Activated CD4-positive, alpha-beta T cell treated with anti-CD3 and anti-CD28 coated beads for 48 hours (primary cell): Measurements from ENCODE around the gene FLOT2.
A peak's percentile ranks its signal among the peaks of the same experiment; 100 is the strongest.
"Not testable (repeated sequence)": the region's sequence is repeated elsewhere in the genome, so short reads cannot be mapped to it uniquely, and the experiment has no call there.

ENCODE experiments used
- DNase-seq: peaks from one replicate; pipeline ENCODE4 v3.0.0-alpha.2; 2020

Gene FLOT2, protein sequence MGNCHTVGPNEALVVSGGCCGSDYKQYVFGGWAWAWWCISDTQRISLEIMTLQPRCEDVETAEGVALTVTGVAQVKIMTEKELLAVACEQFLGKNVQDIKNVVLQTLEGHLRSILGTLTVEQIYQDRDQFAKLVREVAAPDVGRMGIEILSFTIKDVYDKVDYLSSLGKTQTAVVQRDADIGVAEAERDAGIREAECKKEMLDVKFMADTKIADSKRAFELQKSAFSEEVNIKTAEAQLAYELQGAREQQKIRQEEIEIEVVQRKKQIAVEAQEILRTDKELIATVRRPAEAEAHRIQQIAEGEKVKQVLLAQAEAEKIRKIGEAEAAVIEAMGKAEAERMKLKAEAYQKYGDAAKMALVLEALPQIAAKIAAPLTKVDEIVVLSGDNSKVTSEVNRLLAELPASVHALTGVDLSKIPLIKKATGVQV

DNA sequence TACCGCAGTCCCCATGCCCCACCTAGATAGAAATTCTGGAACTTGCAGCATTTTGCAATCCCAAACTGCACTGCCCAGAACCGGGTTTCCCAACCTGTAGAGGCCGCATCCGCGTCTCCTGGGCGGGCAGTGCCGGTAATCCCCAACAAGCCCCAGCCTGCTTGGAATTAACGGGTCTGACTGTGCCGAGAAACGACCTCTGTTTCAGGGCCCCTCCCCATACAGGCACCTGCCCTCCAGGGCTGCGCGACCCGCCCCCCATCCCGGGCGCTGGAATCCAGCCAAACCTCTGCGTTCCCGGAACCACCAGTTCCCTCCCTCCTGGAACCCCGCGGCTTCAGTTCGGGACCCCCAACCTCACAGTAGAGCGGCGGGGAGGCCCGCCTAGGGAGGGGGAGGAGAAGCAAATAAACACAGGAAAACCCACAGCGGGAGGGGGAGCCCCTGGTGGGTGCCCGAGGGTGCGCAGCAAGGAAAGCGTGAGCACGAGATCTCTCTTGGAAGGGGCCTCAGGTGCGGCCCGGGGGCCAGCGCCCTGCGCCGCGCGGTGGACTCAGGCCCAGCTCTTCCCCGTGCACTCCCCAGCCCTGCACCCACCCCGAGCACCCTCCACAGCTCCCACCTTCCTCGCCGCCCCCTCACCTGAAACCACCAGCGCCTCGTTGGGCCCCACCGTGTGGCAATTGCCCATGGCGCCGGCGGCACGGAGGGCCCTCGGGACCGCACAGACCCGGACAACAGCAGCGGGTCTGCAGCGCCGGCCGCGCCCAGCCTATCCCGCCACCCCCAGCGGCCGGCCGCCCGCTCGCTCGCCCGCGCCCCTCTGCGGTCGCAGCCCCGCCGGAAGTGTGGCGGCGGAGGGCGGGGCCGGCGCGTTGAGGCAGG, at the start of gene FLOT2:
TSS of gene FLOT2 (minus strand) at position 850 of the 885 bp plus-strand sequence. CDS start at position 691, 159 bp downstream.
- DNase-seq, result peak; percentile 78

DNA sequence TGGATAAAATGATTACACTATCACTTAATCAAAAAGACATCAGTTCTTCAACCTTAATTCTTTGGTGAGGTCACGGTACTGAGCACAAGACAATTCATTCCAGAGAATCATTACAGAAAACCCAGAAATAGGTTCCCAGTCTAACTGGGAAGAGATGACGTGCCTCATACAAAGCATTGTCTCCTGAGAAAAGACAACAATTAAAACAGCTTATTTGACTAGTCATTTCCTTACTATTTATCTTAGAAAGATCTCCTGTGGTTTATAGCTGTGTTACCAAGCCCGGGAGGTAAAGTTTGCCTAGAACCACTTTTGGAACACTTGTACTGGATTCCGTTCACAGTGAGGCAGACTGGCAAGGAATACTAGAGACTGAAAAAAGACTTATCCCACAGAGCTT, 48.7 kb upstream of the FLOT2 start:
- no peak for DNase-seq

DNA sequence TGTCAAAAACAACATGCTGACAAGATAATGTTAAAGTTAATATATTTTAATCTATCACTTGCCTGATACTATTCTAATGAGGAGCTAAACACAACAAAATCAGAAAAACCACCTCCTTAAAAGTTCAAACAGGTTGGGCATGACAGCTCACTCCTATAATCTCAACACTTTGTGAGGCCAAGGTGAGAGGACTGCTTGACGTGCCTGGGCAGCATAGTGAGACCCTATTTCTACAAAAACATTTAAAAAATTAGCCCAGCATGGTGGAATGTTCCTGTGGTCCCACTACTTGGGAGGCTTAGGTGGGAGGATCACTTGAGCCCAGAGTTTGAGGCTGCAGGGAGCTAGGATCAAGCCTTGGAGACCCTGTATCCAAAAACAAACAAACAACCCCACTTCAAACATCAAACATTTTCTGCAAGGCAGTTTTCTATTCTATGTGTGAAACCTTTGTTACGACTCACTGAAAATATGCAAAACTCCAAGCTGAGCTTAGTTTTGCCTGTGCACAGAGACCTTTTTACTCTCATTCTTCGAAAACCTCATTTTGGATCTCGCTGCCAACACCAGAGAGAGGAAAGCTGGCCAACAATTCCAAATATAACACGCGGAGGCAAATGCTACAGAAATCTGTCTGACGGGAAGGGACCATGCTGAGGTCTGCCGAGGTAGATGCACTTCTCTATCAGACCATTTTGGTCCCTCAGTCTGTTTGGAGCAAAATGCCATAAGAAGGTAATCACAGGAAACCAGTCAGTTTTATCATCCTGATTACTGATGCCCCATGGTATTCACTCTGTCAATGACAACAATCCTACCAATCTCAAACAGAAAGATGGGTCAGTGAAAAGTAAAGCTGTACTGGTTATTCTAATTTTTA, 47.6 kb upstream of the FLOT2 start:
- DNase-seq, result no peak

DNA sequence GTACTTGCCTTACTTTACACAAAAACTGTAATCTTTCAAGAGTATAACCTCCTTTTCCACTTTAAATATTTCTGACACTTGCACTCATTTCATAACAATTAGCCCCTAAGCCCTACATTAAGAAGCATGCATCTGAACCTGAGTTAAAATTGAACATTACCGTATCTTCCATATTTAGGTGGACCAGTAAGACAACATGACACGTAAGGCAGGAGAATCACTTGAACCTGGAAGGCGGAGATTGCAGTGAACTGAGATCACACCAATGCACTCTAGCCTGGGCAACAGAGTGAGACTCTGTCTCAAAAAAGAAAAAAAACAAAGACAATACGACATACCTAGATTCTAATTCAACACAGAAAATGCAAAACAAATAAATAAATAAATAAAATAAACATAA, 46.8 kb upstream of the FLOT2 start:
- no peak for DNase-seq

DNA sequence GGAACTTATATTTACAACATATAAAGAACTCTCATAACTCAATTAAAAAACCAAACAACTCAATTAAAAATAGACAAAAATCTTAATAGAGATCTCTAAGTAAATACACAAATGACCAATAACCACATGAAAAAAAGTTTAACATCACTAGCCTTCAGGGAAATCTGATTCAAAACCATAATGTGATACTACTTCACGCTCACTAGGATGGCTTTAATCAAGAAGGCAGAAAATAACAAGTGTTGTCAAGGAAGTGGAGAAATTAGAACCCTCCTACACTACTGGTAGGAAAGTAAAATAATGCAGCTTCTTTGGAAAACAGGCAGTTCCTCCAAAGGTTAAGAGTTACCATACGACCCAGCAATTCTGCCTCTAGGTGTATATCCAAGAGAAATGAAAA, 45.4 kb upstream of the FLOT2 start:
- DNase-seq, result no peak

DNA sequence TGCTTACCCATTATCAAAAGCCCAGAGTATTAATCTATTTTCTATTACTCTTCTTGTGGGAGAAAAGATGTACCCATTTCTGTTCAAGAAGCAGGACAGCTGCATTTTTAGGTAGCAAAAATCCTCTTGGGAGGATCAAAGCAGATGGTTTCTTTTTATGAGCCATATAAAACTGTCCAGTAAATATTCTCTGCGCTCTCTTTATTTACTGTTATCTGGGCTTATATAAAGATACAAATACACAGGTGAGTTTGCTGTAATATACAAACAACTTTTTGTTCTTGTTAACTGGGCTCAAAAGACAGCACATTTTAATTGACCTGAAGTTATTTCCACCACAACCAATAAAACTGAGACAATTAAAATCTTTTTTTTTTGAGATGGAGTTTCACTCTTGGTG, 43.7 kb upstream of the FLOT2 start:
- no peak for DNase-seq

DNA sequence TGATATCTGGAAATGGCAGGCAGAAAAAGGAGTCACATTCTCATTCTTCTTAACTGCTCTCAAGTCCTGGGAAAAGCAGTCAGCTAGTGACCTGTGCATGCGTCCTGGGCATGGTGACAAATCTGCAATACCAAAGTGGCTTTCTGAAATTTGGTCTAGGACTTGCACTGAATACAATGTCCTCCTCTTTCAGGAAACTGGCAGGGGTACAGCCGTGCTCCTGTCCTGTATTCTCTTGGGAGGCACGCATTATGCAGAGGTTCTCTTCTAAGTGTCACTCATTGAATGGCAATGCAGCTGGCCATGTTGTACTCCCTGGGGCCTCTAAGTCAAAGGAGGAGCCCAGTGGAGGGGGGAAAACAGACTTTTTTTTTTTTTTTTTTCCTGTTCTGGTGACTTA, 43.1 kb upstream of the FLOT2 start:
- no peak for DNase-seq

DNA sequence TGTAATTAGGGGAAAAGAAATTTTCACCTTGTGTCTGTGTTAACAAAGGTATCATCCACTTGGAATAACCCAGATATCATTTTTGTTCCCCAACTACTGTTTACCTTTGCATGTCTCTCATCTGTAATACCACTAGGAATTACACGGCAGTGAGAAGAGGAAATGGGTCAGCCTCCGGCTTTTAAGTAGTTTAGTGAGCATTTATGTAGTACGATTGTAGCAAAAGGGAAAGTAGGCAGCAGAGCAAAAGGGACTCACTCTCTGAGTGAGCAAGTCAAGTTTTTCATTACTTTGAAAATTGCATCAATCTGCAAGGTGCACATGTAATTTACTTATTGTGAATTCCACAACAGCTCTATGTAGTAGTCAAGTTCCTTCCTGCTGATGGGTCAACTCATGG, 42.6 kb upstream of the FLOT2 start:
- DNase-seq, result no peak

DNA sequence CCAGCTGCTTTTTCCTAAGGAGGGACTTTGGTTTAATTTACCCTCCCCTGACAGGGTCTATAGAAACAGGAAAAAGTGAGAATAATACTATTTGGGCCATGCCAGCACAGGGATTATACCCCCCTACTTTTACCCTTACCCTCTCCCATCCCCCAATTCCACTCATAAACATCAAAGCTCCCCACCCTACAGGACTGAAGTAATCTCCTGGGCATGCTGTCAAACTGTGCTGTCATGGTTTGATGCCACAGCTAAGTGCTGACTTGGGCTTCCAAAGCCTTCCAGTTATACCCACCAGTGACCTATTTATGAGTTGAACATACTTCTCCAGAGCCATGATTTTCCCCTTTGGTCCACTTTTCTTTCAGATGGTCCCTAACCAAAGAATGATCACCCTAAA, 41.0 kb upstream of the FLOT2 start:
- no peak for DNase-seq

DNA sequence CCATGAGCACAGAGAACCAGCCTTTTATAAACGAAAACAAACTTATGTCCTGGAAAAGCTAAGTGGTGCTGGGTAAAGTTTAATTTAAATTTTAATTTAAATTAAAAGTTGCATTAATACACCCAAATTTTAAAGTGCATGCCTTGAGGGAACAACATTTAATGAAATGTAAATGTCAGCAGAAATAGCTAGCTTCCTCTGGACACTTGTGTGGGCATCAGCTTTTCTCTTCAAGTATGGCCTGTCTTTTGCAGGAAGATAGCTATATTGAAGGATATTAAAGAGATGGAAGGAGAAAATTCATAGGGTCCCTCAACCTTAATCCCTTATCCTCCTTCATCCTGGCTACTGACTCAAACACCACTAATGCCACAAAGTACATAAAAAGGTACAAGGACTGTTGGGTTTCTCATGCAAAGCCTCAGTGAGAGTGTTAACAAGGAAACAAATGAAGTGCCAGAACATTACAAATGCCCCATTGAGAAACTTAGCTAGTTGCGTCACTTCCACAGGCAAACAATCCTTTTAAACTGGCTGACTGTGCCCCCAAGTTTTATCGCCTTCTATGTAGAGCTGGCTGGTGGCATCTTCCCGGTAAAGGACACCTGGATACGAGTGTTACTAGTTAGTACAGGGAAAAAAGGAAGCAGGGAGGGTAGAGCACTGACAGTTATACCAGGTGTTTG, 39.7 kb upstream of the FLOT2 start:
- DNase-seq, result no peak

DNA sequence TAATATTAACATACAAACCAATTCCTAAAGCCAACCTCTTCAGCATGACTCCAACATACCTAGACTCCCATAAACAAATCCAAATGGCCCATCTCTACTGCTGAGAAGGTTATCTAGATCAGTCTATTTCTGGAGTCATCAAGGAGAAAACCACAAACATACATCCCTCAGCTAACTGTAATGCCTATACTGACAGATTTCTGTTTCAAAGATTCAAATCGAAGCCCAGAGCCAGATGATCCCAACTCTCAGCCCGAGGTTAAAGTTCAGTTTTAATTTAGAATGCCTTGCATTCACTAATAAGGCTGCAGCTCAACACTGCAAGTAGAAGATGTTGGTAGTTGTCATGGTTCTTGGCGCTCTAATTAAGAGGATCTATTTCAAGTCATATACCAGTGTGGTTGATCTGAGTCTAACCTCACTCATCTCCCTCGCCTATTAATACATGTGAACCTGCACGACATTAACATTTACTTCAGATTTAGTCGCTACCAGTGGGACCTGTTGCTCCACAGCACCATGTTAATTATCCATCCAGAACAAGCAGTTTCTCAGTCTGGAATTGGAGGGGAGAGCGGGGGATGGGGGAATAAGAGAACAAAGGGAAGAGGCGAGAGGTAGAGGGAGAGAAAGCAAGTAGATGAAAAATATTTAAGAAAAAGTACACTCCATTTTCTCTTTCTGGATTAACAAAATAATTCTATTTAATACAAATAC, 38.4 kb upstream of the FLOT2 start:
- no peak for DNase-seq

DNA sequence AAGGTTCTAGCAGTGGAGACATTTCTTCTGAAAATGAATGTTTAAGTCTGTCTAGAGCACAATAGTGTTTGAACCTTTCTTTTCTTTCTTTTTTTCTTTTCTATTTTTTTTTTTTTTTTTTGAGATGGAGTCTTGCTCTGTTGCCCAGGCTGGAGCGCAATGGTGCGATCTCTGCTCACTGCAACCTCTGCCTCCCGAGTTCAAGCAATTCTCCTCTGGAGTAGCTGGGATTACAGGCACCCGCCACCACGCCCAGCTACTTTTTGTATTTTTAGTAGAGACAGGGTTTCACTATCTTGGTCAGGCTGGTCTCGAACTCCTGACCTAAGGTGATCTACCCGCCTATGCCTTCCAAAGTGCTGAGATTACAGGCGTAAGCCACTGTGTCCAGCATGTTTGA, 37.0 kb upstream of the FLOT2 start:
- DNase-seq, result not testable (repeated sequence)

DNA sequence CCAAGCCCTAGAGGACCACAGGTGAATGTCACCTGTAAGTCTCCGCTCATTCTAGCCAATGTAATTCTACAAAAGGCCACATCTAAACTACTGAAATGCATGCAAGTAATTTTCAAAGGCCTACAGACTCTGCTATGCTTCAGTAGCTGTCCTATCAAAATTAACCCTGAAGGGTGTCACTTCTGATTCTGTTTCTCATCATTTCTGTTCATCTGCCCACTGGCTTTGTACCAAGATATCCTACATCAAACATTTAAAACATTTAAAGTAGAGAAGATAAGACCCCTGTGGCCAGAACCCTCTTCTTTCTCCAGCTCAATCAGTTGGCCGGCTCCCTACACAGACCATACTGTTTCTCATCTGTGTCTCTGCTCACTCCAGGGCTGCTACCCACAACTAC, 32.3 kb upstream of the FLOT2 start:
- no peak for DNase-seq

DNA sequence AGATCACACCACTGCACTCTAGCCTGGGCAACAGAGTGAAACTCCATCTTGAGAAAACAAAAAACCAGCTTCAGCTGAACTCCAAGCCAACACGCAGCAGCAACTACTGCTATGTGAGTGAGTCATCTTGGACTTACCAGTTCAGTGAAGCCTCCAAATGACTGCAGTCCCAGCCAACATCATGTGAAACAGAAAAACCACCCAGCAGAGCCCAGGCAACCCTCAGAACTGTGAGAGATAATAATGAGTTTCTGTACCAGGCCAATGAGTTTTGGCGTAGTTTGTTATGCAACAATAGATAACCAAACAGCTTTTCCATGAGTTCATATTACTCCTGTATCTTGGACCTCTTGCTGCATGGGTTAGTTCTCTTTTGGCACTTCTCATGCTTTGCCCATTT, 30.5 kb upstream of the FLOT2 start:
- peak; percentile 57 for DNase-seq

DNA sequence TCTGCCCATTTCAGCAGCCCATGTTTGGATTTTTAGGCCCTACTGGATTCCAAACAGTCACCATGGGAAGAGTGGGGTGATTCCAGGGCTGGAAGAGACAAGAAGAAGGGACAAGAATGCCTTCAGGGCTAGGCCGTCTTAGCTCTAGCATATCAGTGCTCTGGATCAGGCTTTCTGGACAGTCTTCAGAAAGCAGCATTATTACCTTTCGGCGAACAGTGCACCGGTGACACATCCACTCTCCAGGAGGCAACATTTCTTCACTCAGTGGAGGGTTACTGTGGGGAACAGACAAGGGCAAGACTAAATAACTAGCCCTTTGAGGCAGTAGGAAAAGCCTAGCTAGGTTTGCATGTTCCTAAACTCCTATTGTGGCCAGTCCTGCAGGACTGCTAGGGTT, 29.3 kb upstream of the FLOT2 start:
- no peak for DNase-seq

DNA sequence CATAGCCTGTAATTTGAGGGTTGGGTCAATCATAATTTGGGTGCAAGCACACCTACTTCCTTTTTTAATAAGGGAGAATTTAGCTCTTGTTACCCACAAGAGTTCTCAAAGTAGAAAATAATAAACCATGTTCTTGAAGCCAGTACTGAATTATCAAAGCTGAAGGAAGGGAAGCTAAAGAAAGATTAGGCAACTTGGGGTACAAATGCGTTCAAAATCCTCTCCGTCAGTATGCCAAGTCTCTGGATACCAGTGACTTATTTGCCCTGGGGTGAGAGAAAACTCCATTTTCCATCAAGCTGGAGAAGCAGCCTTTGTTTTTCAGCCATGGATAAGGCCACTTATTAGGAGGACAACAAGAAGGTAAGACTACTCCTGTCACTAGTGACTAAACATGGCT, 28.8 kb upstream of the FLOT2 start:
- DNase-seq, result no peak

DNA sequence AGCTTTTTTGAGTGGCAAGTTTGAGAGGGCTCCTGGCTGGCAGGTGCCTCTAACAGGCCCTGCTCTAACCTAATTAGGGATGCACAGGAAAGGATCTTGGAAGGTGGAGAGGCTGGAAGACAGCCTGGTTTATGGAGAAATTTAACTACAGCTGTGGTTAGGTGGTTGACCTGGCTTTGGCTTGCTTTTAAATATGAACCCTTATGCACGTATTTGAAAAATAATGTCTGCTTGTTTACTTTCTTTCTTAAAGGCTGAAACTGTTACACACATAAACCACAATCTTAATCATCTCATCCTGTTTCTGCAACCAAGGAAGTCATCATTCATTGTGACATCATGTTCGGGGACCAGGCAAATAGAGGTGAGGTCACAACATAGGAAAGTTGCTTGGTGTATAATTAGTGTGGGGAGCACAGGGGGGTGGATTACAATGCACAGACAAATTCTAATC, 28.4 kb upstream of the FLOT2 start:
- DNase-seq, result peak; percentile 27

DNA sequence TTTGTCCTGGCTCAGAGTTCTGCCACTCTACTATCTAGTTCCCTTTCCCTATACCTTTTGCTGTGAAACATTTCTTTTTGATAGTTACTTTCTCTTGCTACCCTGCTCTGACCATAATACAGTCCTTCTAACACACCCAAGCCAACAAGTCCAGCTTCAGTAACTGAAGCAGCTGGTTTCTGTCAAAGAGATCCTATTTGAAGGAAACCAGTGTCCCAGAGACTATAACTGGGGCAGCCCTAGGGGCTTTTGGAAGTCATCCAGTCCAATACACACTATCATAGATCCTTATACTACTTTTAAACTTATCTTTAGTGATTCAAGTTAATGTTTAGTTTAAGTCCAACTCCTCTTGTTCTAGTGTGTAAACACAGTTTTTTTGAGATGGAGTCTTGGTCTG, 22.7 kb upstream of the FLOT2 start:
- no peak for DNase-seq

DNA sequence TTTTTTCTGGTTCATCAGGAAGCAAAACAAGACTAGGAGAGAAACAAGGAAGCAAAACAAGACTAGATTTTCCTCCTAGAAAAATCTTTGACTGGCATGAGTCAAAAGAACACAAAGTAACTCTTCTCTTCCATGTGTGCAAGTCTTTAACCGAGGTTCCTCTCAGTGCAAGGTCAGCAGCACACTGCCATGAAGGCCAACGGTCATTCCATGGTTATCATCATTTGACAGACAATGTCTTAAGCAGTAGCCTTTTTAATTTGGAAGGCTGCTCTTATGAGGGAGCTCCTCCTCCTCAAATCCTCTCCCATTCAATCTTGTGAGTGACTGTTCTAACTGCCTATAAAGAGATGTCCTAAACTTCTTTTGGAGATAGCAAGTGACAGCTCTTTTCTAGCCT, 20.8 kb upstream of the FLOT2 start:
- no peak for DNase-seq

DNA sequence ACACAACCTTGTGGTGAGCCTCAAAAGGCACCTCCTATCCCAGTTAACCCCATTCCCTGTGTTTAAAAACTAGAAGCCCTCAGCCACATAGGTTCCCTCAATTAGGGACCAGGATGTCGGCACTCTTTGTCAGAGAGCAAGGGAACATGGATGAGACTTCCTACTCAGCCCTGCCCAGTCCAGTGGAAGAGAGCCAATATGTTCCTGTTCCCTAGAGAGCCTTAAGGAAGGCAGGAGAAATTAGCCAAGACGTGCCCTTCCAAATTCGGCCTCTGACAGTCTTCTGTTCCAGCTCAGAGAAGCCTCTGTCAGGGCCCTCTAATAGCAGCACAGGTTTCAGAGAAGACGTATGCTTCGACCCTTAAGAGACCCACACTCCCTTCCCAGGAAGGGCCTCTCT, 19.9 kb upstream of the FLOT2 start:
- no peak for DNase-seq

DNA sequence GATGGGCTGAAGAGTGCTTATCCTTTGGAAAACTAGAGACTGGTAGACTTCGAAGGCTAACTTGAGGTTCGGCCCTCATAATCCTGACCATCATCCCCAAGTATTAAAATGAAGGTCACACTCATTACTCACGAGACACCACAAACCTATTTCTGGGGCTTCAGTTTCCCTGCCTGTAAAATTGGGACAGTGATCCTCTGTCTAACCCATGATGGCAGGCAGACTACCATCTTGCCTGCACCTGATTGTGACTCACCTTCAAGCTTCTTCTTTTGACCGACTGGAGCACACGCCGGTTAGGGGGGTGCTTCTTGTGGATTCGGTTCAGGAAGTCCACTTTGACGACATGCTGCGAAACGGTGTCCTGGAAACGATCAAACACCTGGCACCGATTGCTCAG, 19.5 kb upstream of the FLOT2 start:
- DNase-seq, result no peak
